K562 (cell line): ENCODE data around the gene ACADVL. TPM values are rescaled to one million over a fixed set of nuclear protein-coding genes. Genes with fewer than 3 reads are reported as not detected.
A peak's percentile ranks its signal among the peaks of the same experiment; 100 is the strongest.

Experiments used
- ARID1B ChIP-seq: fragments of 450-650 bp; IDR thresholded peaks from 2 replicates; pipeline ENCODE4 v1.6.1; 2016; ENCODE audit warnings: antibody characterized with exemption, mild to moderate bottlenecking, inconsistent platforms
- CHD2 ChIP-seq: IDR thresholded peaks from 2 replicates; pipeline ENCODE4 v1.6.1; 2011; ENCODE audit warnings: low read depth, low read length
- HDGF ChIP-seq: fragments of 450-650 bp; IDR thresholded peaks from 2 replicates; pipeline ENCODE4 v1.6.1; 2016
- KAT7 ChIP-seq: sonication (generic); formaldehyde crosslinking; IDR thresholded peaks from 2 replicates; pipeline ENCODE4 v1.8.0; 2022; ENCODE audit warnings: missing genetic modification reagents, mild to moderate bottlenecking, borderline replicate concordance
- KLF6 ChIP-seq: fragments of 250-450 bp; sonication (Bioruptor Pico); IDR thresholded peaks from 2 replicates; pipeline ENCODE4 v1.4.0; 2020; ENCODE audit warnings: mild to moderate bottlenecking, moderate library complexity, borderline replicate concordance
- MED1 ChIP-seq: sonication (generic); formaldehyde crosslinking; IDR thresholded peaks from 2 replicates; pipeline ENCODE4 v1.8.1; 2023; ENCODE audit warnings: missing genetic modification reagents, borderline replicate concordance
- MYC ChIP-seq, 2 experiments: fragments of 250-450 bp in 1 of 2; sonication (Bioruptor Pico) in 1 of 2; IDR thresholded peaks; 2 replicates each; pipeline versions ENCODE4 v1.5.1 to v1.6.1; 2012 to 2021; ENCODE audit warnings: low read depth in 2 of 2, borderline replicate concordance in 1 of 2, improper control_type of control experiment in 1 of 2, low read length in 1 of 2, mild to moderate bottlenecking in 1 of 2, moderate library complexity in 1 of 2
- NR2F6 ChIP-seq: fragments of 450-650 bp; formaldehyde crosslinking; IDR thresholded peaks from 2 replicates; pipeline ENCODE4 v1.4.0; 2020; ENCODE audit warnings: mild to moderate bottlenecking
- SMARCE1 ChIP-seq: fragments of 450-650 bp; IDR thresholded peaks from 2 replicates; pipeline ENCODE4 v1.7.1; 2016; ENCODE audit warnings: mild to moderate bottlenecking
- SMC3 ChIP-seq: conservative IDR thresholded peaks from 2 replicates; pipeline ENCODE4 v1.6.1; 2011; ENCODE audit warnings: low read depth, low read length, improper control_type of control experiment; ENCODE audit not compliant: insufficient read depth
- ZNF263 ChIP-seq: sonication (generic); formaldehyde crosslinking; IDR thresholded peaks from 2 replicates; pipeline ENCODE4 v1.8.0; 2022; ENCODE audit warnings: mild to moderate bottlenecking, missing genetic modification reagents, borderline replicate concordance
- ZNF584 ChIP-seq: fragments of 200-800 bp; sonication (Bioruptor generic); IDR thresholded peaks from 2 replicates; pipeline ENCODE4 v1.6.1; 2016; ENCODE audit warnings: low read depth, mild to moderate bottlenecking, missing genetic modification characterization, missing compliant biosample characterization
- polyA plus RNA-seq, 8 experiments: library from polyadenylated mRNA; depleted of rRNA in 4 of 8; stranded (reverse) in 5 of 8; unstranded in 3 of 8; fragments of >200 nt; fragmentation: Nextera tagmentation in 2 of 8; fragmentation: Illumina TruSeq in 1 of 8; extraction: Ambion mirVana in 2 of 8; extraction: Trizol in 1 of 8; gene quantifications; 2 replicates each; pipeline versions ENCODE4 v1.2.1 to v1.2.3, GENCODE V29; 2011 to 2014; ENCODE audit warnings: inconsistent platforms in 1 of 8, missing spikeins in 1 of 8
- total RNA-seq, 7 experiments: library from RNA; depleted of rRNA in 6 of 7; stranded (reverse); fragments of >200 nt in 6 of 7; fragmentation: Illumina TruSeq in 2 of 7; extraction: Trizol in 2 of 7; gene quantifications; 2 replicates each; pipeline versions ENCODE4 v1.2.1 to v1.2.3, GENCODE V29; 2011 to 2021; ENCODE audit warnings: low replicate concordance in 1 of 7
- TF ChIP-seq, protein P1 (sequence below): fragments of 450-650 bp; IDR thresholded peaks from 2 replicates; pipeline ENCODE4 v1.6.1; 2016; ENCODE audit warnings: mild to moderate bottlenecking
- TF ChIP-seq, protein P2 (sequence below), 2 experiments: fragments of 200-800 bp in 1 of 2; sonication (Bioruptor generic) in 1 of 2; sonication (generic) in 1 of 2; formaldehyde crosslinking in 1 of 2; IDR thresholded peaks in 1 of 2; conservative IDR thresholded peaks in 1 of 2; 2 replicates each; pipeline versions ENCODE4 v1.5.0 to v1.6.1; 2016 to 2020; ENCODE audit warnings: missing compliant biosample characterization in 1 of 2, missing genetic modification characterization in 1 of 2, missing genetic modification reagents in 1 of 2
- TF ChIP-seq, protein P3 (sequence below): sonication (generic); formaldehyde crosslinking; IDR thresholded peaks from 2 replicates; pipeline ENCODE4 v1.5.0; 2020; ENCODE audit warnings: missing genetic modification reagents
- TF ChIP-seq, protein P4 (sequence below): fragments of 200-400 bp; formaldehyde crosslinking; IDR thresholded peaks from 2 replicates; pipeline ENCODE4 v1.6.1; 2017; ENCODE audit warnings: mild to moderate bottlenecking, low read depth, low read length, moderate library complexity

The ACADVL gene
- total and polyA plus RNA-seq, 9 of the 15 experiments (the other 6 are each of a cell fraction or from before 2014, with no cell fraction given): 25.5 to 449 (median 214) TPM

DNA sequence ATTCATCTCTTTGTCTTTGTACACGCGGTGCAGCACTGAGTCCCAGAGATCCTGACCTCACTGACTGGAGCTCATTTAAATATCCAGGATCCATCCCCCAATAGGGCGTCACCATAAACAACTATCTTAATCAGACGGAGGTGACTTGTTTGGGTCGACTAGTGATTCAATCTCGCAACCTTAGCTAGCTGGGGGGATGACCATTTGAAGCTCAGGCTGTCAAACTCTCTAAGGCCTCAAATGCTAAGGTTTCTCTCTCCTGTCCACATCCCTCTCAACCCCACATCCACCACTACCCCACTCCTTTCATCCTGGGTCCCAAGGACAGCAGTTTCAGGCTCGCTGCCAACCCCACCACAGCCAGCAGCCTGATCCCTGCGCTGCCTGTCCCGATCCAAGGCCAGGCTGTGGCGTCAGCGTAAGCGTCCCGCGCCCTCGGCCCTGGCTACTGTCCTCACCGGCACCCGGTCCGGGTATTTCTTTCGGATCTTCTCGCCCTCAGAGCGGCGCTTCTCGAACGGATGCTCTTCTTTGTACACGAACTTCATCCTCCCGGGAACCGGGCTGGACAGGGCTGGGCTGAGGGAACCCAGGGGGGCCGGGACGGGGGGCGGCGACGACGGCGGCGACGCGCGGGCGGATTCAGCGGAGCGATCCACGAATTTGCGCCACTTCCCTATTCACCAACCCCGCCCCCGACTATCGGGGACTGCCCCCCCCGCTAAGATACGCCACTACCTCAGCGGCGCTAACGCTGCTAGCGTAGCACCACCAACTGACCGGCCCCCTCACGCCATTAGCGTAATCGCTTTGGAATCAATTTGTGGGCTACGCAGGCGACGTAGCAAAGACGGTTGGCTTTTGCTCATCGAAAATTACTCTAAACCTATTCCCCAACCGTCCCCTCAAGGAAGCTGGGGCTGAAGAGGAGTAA is 22.3 kb downstream of the ACADVL start, which contains the start of gene GABARAP (continued):
- TF ChIP-seq KLF6 (no peak), CHD2 (peak; percentile 16; the same call in 1 of the 2 replicates), SMARCE1 (no peak; the same call in 1 of the 2 replicates), HDGF (no peak), ZNF584 (no peak), KAT7 (CRISPR knock-in tag) (peak; percentile 54; the same call in 1 of the 2 replicates), MED1 (CRISPR knock-in tag) (no peak), ZNF263 (CRISPR knock-in tag) (0 out of 2 replicates have a peak, but pooled peaks have one; percentile 35), MYC (IDR thresholded peaks at IDR 0.05; ENCODE audit: low read depth, low read length) (peak; percentile 11; the same call in 1 of the 2 replicates), MYC (CRISPR knock-in tag; IDR thresholded peaks at IDR 0.05; ENCODE audit: borderline replicate concordance, low read depth) (no peak), NR2F6 (CRISPR knock-in tag) (0 out of 2 replicates have a peak, but pooled peaks have one; percentile 32), ARID1B (peak; percentile 25; the same call in 1 of the 2 replicates), SMC3 (no peak)
- TF ChIP-seq, protein P1, sequence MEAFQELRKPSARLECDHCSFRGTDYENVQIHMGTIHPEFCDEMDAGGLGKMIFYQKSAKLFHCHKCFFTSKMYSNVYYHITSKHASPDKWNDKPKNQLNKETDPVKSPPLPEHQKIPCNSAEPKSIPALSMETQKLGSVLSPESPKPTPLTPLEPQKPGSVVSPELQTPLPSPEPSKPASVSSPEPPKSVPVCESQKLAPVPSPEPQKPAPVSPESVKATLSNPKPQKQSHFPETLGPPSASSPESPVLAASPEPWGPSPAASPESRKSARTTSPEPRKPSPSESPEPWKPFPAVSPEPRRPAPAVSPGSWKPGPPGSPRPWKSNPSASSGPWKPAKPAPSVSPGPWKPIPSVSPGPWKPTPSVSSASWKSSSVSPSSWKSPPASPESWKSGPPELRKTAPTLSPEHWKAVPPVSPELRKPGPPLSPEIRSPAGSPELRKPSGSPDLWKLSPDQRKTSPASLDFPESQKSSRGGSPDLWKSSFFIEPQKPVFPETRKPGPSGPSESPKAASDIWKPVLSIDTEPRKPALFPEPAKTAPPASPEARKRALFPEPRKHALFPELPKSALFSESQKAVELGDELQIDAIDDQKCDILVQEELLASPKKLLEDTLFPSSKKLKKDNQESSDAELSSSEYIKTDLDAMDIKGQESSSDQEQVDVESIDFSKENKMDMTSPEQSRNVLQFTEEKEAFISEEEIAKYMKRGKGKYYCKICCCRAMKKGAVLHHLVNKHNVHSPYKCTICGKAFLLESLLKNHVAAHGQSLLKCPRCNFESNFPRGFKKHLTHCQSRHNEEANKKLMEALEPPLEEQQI: no peak
- TF ChIP-seq, protein P2, sequence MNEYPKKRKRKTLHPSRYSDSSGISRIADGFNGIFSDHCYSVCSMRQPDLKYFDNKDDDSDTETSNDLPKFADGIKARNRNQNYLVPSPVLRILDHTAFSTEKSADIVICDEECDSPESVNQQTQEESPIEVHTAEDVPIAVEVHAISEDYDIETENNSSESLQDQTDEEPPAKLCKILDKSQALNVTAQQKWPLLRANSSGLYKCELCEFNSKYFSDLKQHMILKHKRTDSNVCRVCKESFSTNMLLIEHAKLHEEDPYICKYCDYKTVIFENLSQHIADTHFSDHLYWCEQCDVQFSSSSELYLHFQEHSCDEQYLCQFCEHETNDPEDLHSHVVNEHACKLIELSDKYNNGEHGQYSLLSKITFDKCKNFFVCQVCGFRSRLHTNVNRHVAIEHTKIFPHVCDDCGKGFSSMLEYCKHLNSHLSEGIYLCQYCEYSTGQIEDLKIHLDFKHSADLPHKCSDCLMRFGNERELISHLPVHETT (CRISPR knock-in tag; conservative IDR thresholded peaks at IDR 0.05 in 1 of 2, IDR thresholded peaks at IDR 0.05 in 1 of 2): peak in 1 of 2 experiments; percentile 31; a peak in 1 of 4 replicates
- TF ChIP-seq, protein P3, sequence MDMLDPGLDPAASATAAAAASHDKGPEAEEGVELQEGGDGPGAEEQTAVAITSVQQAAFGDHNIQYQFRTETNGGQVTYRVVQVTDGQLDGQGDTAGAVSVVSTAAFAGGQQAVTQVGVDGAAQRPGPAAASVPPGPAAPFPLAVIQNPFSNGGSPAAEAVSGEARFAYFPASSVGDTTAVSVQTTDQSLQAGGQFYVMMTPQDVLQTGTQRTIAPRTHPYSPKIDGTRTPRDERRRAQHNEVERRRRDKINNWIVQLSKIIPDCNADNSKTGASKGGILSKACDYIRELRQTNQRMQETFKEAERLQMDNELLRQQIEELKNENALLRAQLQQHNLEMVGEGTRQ (CRISPR knock-in tag): peak; percentile 34; the same call in 1 of the 2 replicates
- TF ChIP-seq, protein P4, sequence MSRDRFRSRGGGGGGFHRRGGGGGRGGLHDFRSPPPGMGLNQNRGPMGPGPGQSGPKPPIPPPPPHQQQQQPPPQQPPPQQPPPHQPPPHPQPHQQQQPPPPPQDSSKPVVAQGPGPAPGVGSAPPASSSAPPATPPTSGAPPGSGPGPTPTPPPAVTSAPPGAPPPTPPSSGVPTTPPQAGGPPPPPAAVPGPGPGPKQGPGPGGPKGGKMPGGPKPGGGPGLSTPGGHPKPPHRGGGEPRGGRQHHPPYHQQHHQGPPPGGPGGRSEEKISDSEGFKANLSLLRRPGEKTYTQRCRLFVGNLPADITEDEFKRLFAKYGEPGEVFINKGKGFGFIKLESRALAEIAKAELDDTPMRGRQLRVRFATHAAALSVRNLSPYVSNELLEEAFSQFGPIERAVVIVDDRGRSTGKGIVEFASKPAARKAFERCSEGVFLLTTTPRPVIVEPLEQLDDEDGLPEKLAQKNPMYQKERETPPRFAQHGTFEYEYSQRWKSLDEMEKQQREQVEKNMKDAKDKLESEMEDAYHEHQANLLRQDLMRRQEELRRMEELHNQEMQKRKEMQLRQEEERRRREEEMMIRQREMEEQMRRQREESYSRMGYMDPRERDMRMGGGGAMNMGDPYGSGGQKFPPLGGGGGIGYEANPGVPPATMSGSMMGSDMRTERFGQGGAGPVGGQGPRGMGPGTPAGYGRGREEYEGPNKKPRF: peak; percentile 81
